ENCODE results near the gene HDC. TPM values are rescaled to one million over a fixed set of nuclear protein-coding genes. Genes with fewer than 3 reads are reported as not detected.

The HDC gene
- total and polyA plus RNA-seq, 2 donors (not counting 3 experiments of a cell fraction or from before 2014, with no cell fraction given): not detected

DNA sequence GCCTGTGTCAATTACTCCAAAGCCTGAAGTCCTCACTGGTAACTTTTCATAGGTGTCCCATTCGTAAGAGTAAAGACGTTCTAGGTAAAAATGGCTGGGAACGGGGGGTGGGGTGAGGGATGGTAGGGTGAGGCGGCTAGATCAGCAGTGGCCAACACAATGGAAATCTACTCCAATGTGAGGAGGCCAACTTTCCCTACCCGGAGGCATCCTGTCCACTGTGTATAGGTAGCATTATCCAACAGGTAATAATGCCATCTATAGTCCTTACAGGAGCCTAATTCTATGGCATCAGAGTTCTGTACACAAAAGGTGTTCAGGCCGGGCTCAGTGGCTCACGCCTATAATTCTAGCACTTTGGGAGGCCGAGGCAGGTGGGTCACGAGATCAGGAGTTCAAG lies 29.1 kb downstream of the HDC start:
- no TSS peak for BruUV-seq (replicated peaks)
- Histone ChIP-seq H3K36me3 (ENCODE audit: control insufficient read depth in 2 of 2, extremely low read depth in 1 of 2, insufficient read depth in 2 of 2, low read length in 2 of 2) (no peaks in the 10 kb centered on the region), H3K4me3 (replicated peaks in 1 of 3; ENCODE audit: insufficient read depth in 1 of 3, low read depth in 1 of 3, low read length in 3 of 3) (no peak overlapping the region), H4K20me1 (replicated peaks; ENCODE audit: control insufficient read depth, extremely low read depth, insufficient read depth, low read length) (no peaks in the 10 kb centered on the region), H3K9me1 (replicated peaks; ENCODE audit: control insufficient read depth, extremely low read depth, insufficient read depth, low read length) (no peaks in the 10 kb centered on the region), H3K4me2 (ENCODE audit: insufficient read depth, low read length) (no peak overlapping the region), H3K4me1 (ENCODE audit: control insufficient read depth, extremely low read depth, insufficient read depth, low read length) (no peaks in the 10 kb centered on the region), H3K9me3 (replicated peaks; ENCODE audit: control insufficient read depth, insufficient read depth, low read length) (no peaks in the 10 kb centered on the region), H2AFZ (ENCODE audit: low read depth, low read length) (no peak overlapping the region), H3K9ac (replicated peaks; ENCODE audit: extremely low read depth, insufficient read depth, low read length) (no peak overlapping the region), H3K79me2 (ENCODE audit: control insufficient read depth, insufficient read depth, low read length) (no peaks in the 10 kb centered on the region), H3K27ac (ENCODE audit: insufficient read depth, low read depth, low read length) (no peak overlapping the region), H3K27me3 (ENCODE audit: control insufficient read depth in 2 of 2, insufficient read depth in 2 of 2, low read length in 2 of 2) (no peaks in the 10 kb centered on the region)
- ChIA-PET POLR2A (no interaction called here), CTCF (interaction anchor here (0.6 to 1.2 kb wide), 3 partner anchors 11 to 80 kb away, joined by 3 read pairs; no protein-coding TSS in a partner anchor)
- intact Hi-C loops (cut with micrococcal nuclease) (no loop called here), dilution Hi-C loops (cut with MboI; ENCODE audit: extremely low pct_ligation_motif_present, low sequenced_read_pairs) (no loop called here)
- FAIRE-seq (no peak), DNase-seq (ENCODE audit: low read depth, low spot score) (no peak)
- TF ChIP-seq POLR2AphosphoS5 (IDR thresholded peaks at IDR 0.05; ENCODE audit: insufficient read depth, low read depth, low read length) (no peak), EZH2 (IDR thresholded peaks at IDR 0.05; ENCODE audit: borderline replicate concordance, low read depth, low read length, severe bottlenecking) (no peak)

DNA sequence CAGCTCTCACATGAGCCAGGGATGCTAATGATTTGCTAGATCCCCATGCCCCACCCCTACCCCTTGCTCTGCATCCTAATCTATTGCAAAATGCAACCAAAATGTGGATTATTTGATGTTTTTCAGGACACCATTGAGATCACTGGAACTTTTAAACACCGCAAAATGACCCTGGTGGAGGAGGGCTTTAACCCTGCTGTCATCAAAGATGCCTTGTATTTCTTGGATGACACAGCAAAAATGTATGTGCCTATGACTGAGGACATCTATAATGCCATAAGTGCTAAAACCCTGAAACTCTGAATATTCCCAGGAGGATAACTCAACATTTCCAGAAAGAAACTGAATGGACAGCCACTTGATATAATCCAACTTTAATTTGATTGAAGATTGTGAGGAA lies 29.7 kb downstream of the HDC start:
- CTCF ChIA-PET: interaction anchor here (1.0 kb wide), 1 partner anchor 13 kb away, joined by 3 read pairs; no protein-coding TSS in a partner anchor
- Histone ChIP-seq H3K4me3 (replicated peaks in 1 of 3; ENCODE audit: insufficient read depth in 1 of 3, low read depth in 1 of 3, low read length in 3 of 3) (no peak overlapping the region), H3K27me3 (ENCODE audit: control insufficient read depth in 2 of 2, insufficient read depth in 2 of 2, low read length in 2 of 2) (no peaks in the 10 kb centered on the region), H4K20me1 (replicated peaks; ENCODE audit: control insufficient read depth, extremely low read depth, insufficient read depth, low read length) (no peaks in the 10 kb centered on the region), H3K27ac (ENCODE audit: insufficient read depth, low read depth, low read length) (no peak overlapping the region), H3K9ac (replicated peaks; ENCODE audit: extremely low read depth, insufficient read depth, low read length) (no peak overlapping the region), H3K36me3 (ENCODE audit: control insufficient read depth in 2 of 2, extremely low read depth in 1 of 2, insufficient read depth in 2 of 2, low read length in 2 of 2) (no peaks in the 10 kb centered on the region), H3K79me2 (ENCODE audit: control insufficient read depth, insufficient read depth, low read length) (no peaks in the 10 kb centered on the region), H3K9me3 (replicated peaks; ENCODE audit: control insufficient read depth, insufficient read depth, low read length) (no peaks in the 10 kb centered on the region), H3K9me1 (replicated peaks; ENCODE audit: control insufficient read depth, extremely low read depth, insufficient read depth, low read length) (no peaks in the 10 kb centered on the region), H3K4me2 (ENCODE audit: insufficient read depth, low read length) (no peak overlapping the region), H2AFZ (ENCODE audit: low read depth, low read length) (no peak overlapping the region), H3K4me1 (ENCODE audit: control insufficient read depth, extremely low read depth, insufficient read depth, low read length) (no peaks in the 10 kb centered on the region)
- intact Hi-C loops (cut with micrococcal nuclease): no loop called here
- dilution Hi-C loops (cut with MboI; ENCODE audit: extremely low pct_ligation_motif_present, low sequenced_read_pairs): no loop called here
- FAIRE-seq: no peak
- POLR2A ChIA-PET: no interaction called here
- no peak for DNase-seq (ENCODE audit: low read depth, low spot score)
- no peak for TF ChIP-seq POLR2A (IDR thresholded peaks at IDR 0.05; ENCODE audit: low read depth, low read length)
- BruUV-seq (replicated peaks): no TSS peak
